GM21360 (cell line): Measurements from ENCODE around the gene ZNF524.

Source experiments
- ATAC-seq: cut with Tn5 transposase; IDR thresholded peaks from one replicate; pipeline ENCODE4 v1.9.1; 2021; ENCODE audit warnings: mild to moderate bottlenecking, moderate library complexity; ENCODE audit not compliant: unreplicated experiment

The ZNF524 gene

DNA sequence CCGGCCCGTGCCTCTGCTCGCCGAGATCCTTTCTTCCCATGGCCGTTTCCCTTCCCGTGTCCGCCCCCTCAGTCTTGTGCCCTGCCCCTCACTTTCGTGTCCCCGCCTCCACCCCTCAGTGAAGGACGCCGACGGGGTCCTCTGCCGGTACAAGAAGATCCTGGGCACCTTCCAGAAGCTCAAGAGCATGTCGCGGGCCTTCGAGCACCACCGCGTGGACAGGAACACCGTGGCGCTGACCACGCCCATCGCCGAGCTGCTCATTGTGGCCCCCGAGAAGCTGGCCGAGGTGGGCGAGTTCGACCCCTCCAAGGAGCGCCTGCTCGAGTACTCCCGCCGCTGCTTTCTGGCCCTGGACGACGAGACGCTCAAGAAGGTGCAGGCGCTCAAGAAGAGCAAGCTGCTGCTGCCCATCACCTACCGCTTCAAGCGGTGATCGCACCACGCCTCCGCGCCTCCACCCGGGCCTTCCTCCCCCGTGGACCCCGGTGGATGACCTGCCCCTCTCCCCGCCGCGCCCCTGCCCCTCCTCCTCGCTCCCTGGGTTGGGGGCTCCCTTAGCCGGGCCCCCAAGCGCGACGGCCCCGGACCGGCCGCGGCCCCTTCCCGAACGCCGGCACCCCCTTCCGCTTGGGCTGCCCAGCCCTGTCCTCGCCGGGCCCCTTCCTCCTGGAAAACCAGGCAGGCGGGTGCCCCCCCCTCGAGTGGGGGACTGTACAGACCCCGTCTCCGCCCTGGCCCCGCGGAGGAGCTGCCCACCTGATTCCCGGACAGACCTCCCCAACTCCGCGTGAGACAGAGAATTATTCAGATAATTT is 52.4 kb downstream of the ZNF524 start:
- ATAC-seq, result no peak
